Progenitor cell of endocrine pancreas (in vitro differentiated cells): ENCODE results near the gene NUDT3. TPM values are rescaled to one million over a fixed set of nuclear protein-coding genes. Genes with fewer than 3 reads are reported as not detected.

Experiments
- DNase-seq: peaks from one replicate; pipeline ENCODE4 v3.0.0; 2021; ENCODE audit warnings: low spot score; ENCODE audit not compliant: unreplicated experiment
- H3K27ac Mint-ChIP-seq: 2 replicates; pipeline ENCODE4 v1.8.0; 2021; ENCODE audit warnings: mild to moderate bottlenecking, moderate library complexity, mixed read lengths
- H3K27me3 Mint-ChIP-seq: 2 replicates; pipeline ENCODE4 v1.8.0; 2021; ENCODE audit warnings: mixed read lengths
- H3K36me3 Mint-ChIP-seq: 2 replicates; pipeline ENCODE4 v1.8.0; 2022; ENCODE audit warnings: mixed read lengths; ENCODE audit not compliant: insufficient read depth
- H3K4me1 Mint-ChIP-seq: 2 replicates; pipeline ENCODE4 v1.8.0; 2021; ENCODE audit warnings: low read depth, mixed read lengths
- H3K4me3 Mint-ChIP-seq: 2 replicates; pipeline ENCODE4 v1.8.0; 2021; ENCODE audit warnings: low read depth, mild to moderate bottlenecking, moderate library complexity, mixed read lengths
- H3K9me3 Mint-ChIP-seq: 2 replicates; pipeline ENCODE4 v1.8.0; 2021; ENCODE audit warnings: low read depth, mixed read lengths
- CTCF ChIP-seq: fragments of 200-600 bp; sonication (generic); IDR thresholded peaks from one replicate; pipeline ENCODE4 v1.5.0; 2021; ENCODE audit warnings: antibody characterized with exemption, mild to moderate bottlenecking; ENCODE audit not compliant: unreplicated experiment
- total RNA-seq: library from RNA; stranded (reverse); gene quantifications from 2 replicates; pipeline ENCODE4 v1.2.1, GENCODE V29; 2021

Gene NUDT3
- total RNA-seq, 1 donor from 2014 or later: 20.6 TPM

GRCh38 chr6:34281702-34282334 lies 110.7 kb downstream of the NUDT3 start:
- H3K4me3 Mint-ChIP-seq: no peak overlapping the region
- H3K9me3 Mint-ChIP-seq: no peaks in the 10 kb centered on the region
- DNase-seq: no peak
- H3K36me3 Mint-ChIP-seq: peaks cover 15% of the 10 kb centered on the region
- peaks cover 2% of the 10 kb centered on the region for H3K27me3 Mint-ChIP-seq
- TF ChIP-seq CTCF: no peak
- no peak overlapping the region for H3K27ac Mint-ChIP-seq
- H3K4me1 Mint-ChIP-seq: peaks cover 26% of the 10 kb centered on the region

GRCh38 chr6:34280216-34280615 lies 112.3 kb downstream of the NUDT3 start:
- Mint-ChIP-seq H3K27me3 (peaks cover 2% of the 10 kb centered on the region), H3K4me3 (no peak overlapping the region), H3K36me3 (peaks cover 12% of the 10 kb centered on the region), H3K4me1 (peaks cover 19% of the 10 kb centered on the region), H3K27ac (no peak overlapping the region), H3K9me3 (no peaks in the 10 kb centered on the region)
- no peak for DNase-seq
- no peak for TF ChIP-seq CTCF

GRCh38 chr6:34278833-34279232 lies 113.6 kb downstream of the NUDT3 start:
- no peak overlapping the region for H3K27ac Mint-ChIP-seq
- no peak overlapping the region for H3K4me3 Mint-ChIP-seq
- no peaks in the 10 kb centered on the region for H3K9me3 Mint-ChIP-seq
- TF ChIP-seq CTCF: no peak
- DNase-seq: no peak
- peaks cover 9% of the 10 kb centered on the region for H3K36me3 Mint-ChIP-seq
- H3K4me1 Mint-ChIP-seq: peaks cover 13% of the 10 kb centered on the region
- peaks cover 1% of the 10 kb centered on the region for H3K27me3 Mint-ChIP-seq

- Mint-ChIP-seq H3K4me3 (no peak overlapping the region), H3K4me1 (peaks cover 18% of the 10 kb centered on the region), H3K9me3 (no peaks in the 10 kb centered on the region), H3K27ac (no peak overlapping the region), H3K27me3 (no peaks in the 10 kb centered on the region), H3K36me3 (peaks cover 8% of the 10 kb centered on the region)
- DNase-seq: no peak
- no peak for TF ChIP-seq CTCF
These were observed 114.7 kb downstream of the NUDT3 start for GRCh38 chr6:34277763-34278112.

- H3K27me3 Mint-ChIP-seq: no peaks in the 10 kb centered on the region
These were observed 115.3 kb downstream of the NUDT3 start for GRCh38 chr6:34276881-34277762.

More at GRCh38 chr6:34276881-34277762, 115.3 kb downstream of the NUDT3 start:
- H3K27ac Mint-ChIP-seq: no peak overlapping the region
- no peaks in the 10 kb centered on the region for H3K9me3 Mint-ChIP-seq
- no peak for TF ChIP-seq CTCF
- no peak for DNase-seq
- H3K4me1 Mint-ChIP-seq: peaks cover 18% of the 10 kb centered on the region
- no peak overlapping the region for H3K4me3 Mint-ChIP-seq
- peaks cover 6% of the 10 kb centered on the region for H3K36me3 Mint-ChIP-seq
